Gastrocnemius medialis (tissue), 4 donors: ENCODE results near the gene GEMIN5. TPM values are rescaled to one million over a fixed set of nuclear protein-coding genes. Genes with fewer than 3 reads are reported as not detected.

Experiments used
- ATAC-seq, 2 donors: fragments of 150-250 bp; one replicate each; pipeline ENCODE4 v1.9.1; 2016
- DNase-seq, 2 donors: peaks; one replicate each; pipeline ENCODE4 v3.0.0-alpha.2; 2019
- H3K27ac ChIP-seq, 4 donors: fragments of 200-600 bp; sonication (generic); 1 replicate in 1 of 4; 2 replicates in 3 of 4; pipeline ENCODE4 v1.5.1; 2016 to 2018; ENCODE audit warnings: mild to moderate bottlenecking in 2 of 4, moderate library complexity in 1 of 4
- H3K27me3 ChIP-seq, 3 donors: fragments of 200-600 bp; sonication (generic) in 2 of 3; 1 replicate in 1 of 3; 2 replicates in 2 of 3; pipeline versions ENCODE4 v1.5.1 to v1.6.0; 2016 to 2019; ENCODE audit warnings: mild to moderate bottlenecking in 1 of 3, moderate library complexity in 1 of 3
- H3K36me3 ChIP-seq, 2 donors: fragments of 200-600 bp; sonication (generic) in 1 of 2; one replicate each; pipeline ENCODE4 v1.5.1; 2017 to 2018
- H3K4me1 ChIP-seq, 2 donors: fragments of 200-600 bp; sonication (generic) in 1 of 2; one replicate each; pipeline ENCODE4 v1.5.1; 2016 to 2017; ENCODE audit warnings: mild to moderate bottlenecking in 2 of 2
- H3K4me3 ChIP-seq, 4 donors: fragments of 200-600 bp; sonication (generic) in 3 of 4; 1 replicate in 1 of 4; 2 replicates in 3 of 4; pipeline ENCODE4 v1.5.1; 2016 to 2019; ENCODE audit warnings: mild to moderate bottlenecking in 2 of 4
- H3K9me3 ChIP-seq, 3 donors: fragments of 200-600 bp; sonication (generic) in 2 of 3; 1 replicate in 1 of 3; 2 replicates in 2 of 3; pipeline ENCODE4 v1.5.1; 2016 to 2019
- POLR2A ChIP-seq, 2 donors: fragments of 450-650 bp; IDR thresholded peaks; one replicate each; pipeline ENCODE4 v1.6.1; 2017; ENCODE audit warnings: antibody characterized with exemption in 2 of 2, mild to moderate bottlenecking in 2 of 2, moderate library complexity in 2 of 2
- in situ Hi-C, 4 donors: fragments of 200-750 bp; cut with MboI; loops; one replicate each; pipeline versions ENCODE4 v1.15.0 to v1.8.0; 2017; ENCODE audit warnings: low sequenced_read_pairs in 4 of 4
- intact Hi-C: fragments of 100-400 bp; cut with DNase I; formaldehyde crosslinking; loops from one replicate; pipeline ENCODE4 v1.15.1; 2023; ENCODE audit warnings: low total_unique reads
- total RNA-seq, 4 donors: library from RNA; depleted of rRNA; stranded (reverse); fragments of >200 nt; gene quantifications; one replicate each; pipeline versions ENCODE4 v1.1.0 to v1.2.3, GENCODE V29; 2016
- TF ChIP-seq, protein P1 (sequence below), 5 experiments: fragments of 450-650 bp in 3 of 5; fragments of 200-600 bp in 2 of 5; sonication (generic) in 2 of 5; IDR thresholded peaks in 4 of 5; conservative IDR thresholded peaks in 1 of 5; 1 replicate in 4 of 5; 2 replicates in 1 of 5; pipeline ENCODE4 v1.5.1; 2016 to 2019; ENCODE audit warnings: antibody characterized with exemption in 5 of 5, mild to moderate bottlenecking in 3 of 5, moderate library complexity in 3 of 5

The GEMIN5 gene
- total RNA-seq, 4 donors from 2014 or later = 17.4 to 25.3 (median 23.8) TPM

DNA sequence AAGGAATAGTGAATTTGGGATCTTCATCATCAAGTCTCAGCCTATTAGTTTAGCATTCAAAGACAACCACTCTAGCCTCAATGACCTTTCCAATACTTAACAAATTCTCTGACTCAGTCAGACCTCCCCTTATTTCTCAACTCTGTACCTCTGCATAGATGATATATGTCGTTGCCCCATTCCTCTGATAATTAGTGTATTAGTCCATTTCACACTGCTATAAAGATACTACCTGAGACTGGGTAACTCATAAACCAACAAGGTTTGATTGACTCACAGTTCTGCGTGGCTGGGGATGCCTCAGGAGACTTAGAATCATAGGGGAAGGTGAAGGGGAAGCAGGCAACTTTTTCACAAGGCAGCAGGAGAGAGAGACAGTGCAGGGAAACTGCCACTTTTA lies 11.8 kb upstream of the GEMIN5 start:
- H3K9me3 ChIP-seq = no peaks in the 10 kb centered on the region
- in situ Hi-C loops (no loop called here), intact Hi-C loops (no loop called here)
- peaks cover 7 to 11% of the 10 kb centered on the region in 2 donors for H3K4me1 ChIP-seq
- DNase-seq (no peak), ATAC-seq (no peak)
- H3K36me3 ChIP-seq = peaks cover 0 to 3% of the 10 kb centered on the region in 2 donors
- no peak for TF ChIP-seq POLR2A (IDR thresholded peaks at IDR 0.05)
- TF ChIP-seq, protein P1, sequence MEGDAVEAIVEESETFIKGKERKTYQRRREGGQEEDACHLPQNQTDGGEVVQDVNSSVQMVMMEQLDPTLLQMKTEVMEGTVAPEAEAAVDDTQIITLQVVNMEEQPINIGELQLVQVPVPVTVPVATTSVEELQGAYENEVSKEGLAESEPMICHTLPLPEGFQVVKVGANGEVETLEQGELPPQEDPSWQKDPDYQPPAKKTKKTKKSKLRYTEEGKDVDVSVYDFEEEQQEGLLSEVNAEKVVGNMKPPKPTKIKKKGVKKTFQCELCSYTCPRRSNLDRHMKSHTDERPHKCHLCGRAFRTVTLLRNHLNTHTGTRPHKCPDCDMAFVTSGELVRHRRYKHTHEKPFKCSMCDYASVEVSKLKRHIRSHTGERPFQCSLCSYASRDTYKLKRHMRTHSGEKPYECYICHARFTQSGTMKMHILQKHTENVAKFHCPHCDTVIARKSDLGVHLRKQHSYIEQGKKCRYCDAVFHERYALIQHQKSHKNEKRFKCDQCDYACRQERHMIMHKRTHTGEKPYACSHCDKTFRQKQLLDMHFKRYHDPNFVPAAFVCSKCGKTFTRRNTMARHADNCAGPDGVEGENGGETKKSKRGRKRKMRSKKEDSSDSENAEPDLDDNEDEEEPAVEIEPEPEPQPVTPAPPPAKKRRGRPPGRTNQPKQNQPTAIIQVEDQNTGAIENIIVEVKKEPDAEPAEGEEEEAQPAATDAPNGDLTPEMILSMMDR (IDR thresholded peaks at IDR 0.05 in 4 of 5, conservative IDR thresholded peaks at IDR 0.05 in 1 of 5) = no peak
- no peak overlapping the region for H3K27ac ChIP-seq
- no peaks in the 10 kb centered on the region for H3K27me3 ChIP-seq
- H3K4me3 ChIP-seq = no peak overlapping the region

DNA sequence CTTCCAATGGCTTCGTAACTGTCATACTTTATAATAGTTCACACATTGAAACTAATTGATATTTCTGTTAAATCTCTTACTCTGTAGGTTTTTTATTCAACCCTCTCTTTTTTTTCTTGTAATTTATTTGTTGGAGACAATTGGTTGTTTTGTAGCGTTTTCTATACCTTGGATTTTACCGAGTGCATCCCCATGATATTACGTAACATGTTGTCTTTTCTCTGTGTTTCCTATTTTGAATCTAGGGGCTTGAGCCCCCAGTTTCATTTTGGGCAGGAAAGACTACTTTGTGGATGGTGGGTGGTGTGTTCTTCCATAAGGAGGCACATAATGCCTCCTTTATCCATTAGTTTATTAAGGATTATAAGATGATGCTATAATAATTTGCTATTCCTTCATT lies 10.3 kb upstream of the GEMIN5 start:
- no peaks in the 10 kb centered on the region for H3K27me3 ChIP-seq
- intact Hi-C loops = no loop called here
- no peak for DNase-seq
- no peak for ATAC-seq
- H3K36me3 ChIP-seq = peaks cover 0 to 3% of the 10 kb centered on the region in 2 donors
- no peaks in the 10 kb centered on the region for H3K9me3 ChIP-seq
- in situ Hi-C loops = no loop called here
- H3K27ac ChIP-seq = no peak overlapping the region
- H3K4me1 ChIP-seq = peaks cover 9 to 14% of the 10 kb centered on the region in 2 donors
- H3K4me3 ChIP-seq = no peak overlapping the region
- TF ChIP-seq POLR2A (IDR thresholded peaks at IDR 0.05) = no peak
- TF ChIP-seq, protein P1 (IDR thresholded peaks at IDR 0.05 in 4 of 5, conservative IDR thresholded peaks at IDR 0.05 in 1 of 5) = no peak

DNA sequence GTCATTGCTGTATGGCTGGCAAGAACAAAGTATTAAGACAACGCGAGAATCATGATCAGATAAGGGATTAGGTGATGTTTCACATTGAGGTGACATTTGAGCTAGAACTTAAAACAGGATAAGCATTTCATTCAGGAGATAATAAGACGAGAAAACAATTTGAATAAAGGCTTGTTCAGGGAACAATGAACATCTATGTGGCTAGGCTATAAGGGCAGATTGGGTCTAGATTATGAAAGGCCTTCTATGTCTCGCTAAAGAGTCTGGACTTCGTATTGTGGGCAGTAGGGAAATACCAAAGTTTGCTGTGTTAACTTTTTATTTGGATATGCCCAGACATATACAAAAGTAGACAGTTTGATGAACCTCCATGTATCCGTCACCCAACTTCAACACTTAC lies 9.8 kb upstream of the GEMIN5 start:
- DNase-seq = no peak
- Histone ChIP-seq H3K9me3 (no peaks in the 10 kb centered on the region), H3K36me3 (peaks cover 0 to 3% of the 10 kb centered on the region in 2 donors), H3K4me3 (no peak overlapping the region), H3K27me3 (no peaks in the 10 kb centered on the region), H3K4me1 (peaks cover 13 to 19% of the 10 kb centered on the region in 2 donors), H3K27ac (no peak overlapping the region)
- in situ Hi-C loops (no loop called here), intact Hi-C loops (no loop called here)
- ATAC-seq = no peak
- TF ChIP-seq, protein P1 (IDR thresholded peaks at IDR 0.05 in 4 of 5, conservative IDR thresholded peaks at IDR 0.05 in 1 of 5) = no peak
- no peak for TF ChIP-seq POLR2A (IDR thresholded peaks at IDR 0.05)

DNA sequence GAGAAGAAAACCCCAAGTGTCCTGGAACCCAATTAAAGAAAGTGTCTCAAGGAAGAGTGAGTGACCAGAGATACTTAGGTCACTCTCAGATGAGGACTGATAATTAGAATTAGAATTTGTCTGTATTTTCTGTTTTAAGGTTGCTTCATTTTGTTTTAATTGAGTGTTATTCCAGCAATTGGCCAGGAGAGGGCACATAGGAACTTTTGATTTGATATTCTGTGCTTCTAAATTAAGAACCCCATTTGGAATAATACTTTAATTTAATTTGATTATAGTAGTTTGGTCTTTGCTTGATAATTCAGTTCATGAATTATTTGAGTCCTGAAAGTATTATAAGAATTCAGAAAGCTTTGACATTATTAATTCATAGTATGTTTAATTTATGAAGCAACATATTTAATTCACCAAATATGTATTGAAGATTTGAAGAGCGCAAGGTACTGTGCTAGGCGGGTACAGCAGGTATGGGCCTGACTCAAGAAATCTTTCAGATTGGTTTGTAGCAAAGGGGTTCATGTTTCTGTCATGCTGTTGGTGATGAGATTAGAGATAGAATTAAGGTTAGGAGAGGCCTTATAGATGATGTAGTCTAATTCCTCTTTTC lies 7.8 kb upstream of the GEMIN5 start:
- no peaks in the 10 kb centered on the region for H3K36me3 ChIP-seq
- in situ Hi-C loops = no loop called here
- no peak for TF ChIP-seq POLR2A (IDR thresholded peaks at IDR 0.05)
- TF ChIP-seq, protein P1 (IDR thresholded peaks at IDR 0.05 in 4 of 5, conservative IDR thresholded peaks at IDR 0.05 in 1 of 5) = peak in 4 of 5 experiments; percentile 37 to 55 (median 47)
- ATAC-seq = no peak
- H3K9me3 ChIP-seq = no peaks in the 10 kb centered on the region
- peaks cover 25 to 28% of the 10 kb centered on the region in 2 donors for H3K4me1 ChIP-seq
- H3K27ac ChIP-seq = no peak overlapping the region
- H3K27me3 ChIP-seq = no peaks in the 10 kb centered on the region
- DNase-seq = no peak
- intact Hi-C loops = no loop called here
- no peak overlapping the region for H3K4me3 ChIP-seq

DNA sequence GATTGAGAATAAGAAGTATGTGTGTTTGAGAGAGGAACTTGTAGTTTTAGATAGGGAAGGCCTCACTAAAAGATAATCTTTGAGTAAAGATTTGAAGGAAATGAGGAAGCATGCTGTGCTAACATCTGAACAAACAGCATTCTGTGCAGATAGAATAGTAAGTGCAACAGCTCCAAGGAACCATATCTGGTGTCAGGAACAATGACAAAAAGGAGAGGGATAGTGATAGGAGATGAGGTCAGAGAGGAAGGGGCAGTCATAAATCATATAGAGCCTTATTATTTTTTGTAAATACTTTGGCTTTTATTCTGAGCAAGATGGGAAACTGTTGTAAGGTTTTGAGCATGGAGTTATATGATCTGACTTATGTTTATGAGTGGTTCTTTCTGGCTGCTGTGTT lies 6.7 kb upstream of the GEMIN5 start:
- peaks cover 29 to 33% of the 10 kb centered on the region in 2 donors for H3K4me1 ChIP-seq
- H3K9me3 ChIP-seq = no peaks in the 10 kb centered on the region
- no peak for ATAC-seq
- H3K36me3 ChIP-seq = no peaks in the 10 kb centered on the region
- TF ChIP-seq POLR2A (IDR thresholded peaks at IDR 0.05) = no peak
- DNase-seq = no peak
- no peaks in the 10 kb centered on the region for H3K27me3 ChIP-seq
- no peak overlapping the region for H3K27ac ChIP-seq
- H3K4me3 ChIP-seq = no peak overlapping the region
- in situ Hi-C loops = no loop called here
- intact Hi-C loops = no loop called here
